DMS53 treated with DMSO at 0.1 percent for 48 hours (cell line): ENCODE data around the gene AFF4.
A peak's percentile ranks its signal among the peaks of the same experiment; 100 is the strongest.
"Not testable (repeated sequence)": the region's sequence is repeated elsewhere in the genome, so short reads cannot be mapped to it uniquely, and the experiment has no call there.

Experiments used
- DNase-seq: peaks from one replicate; lab custom pipeline; 2025; ENCODE audit not compliant: unreplicated experiment; lab: John Stamatoyannopoulos, UW

Gene AFF4

GRCh38 chr5:132953710-132954109 is 9.7 kb downstream of the AFF4 start:
- DNase-seq: no peak

GRCh38 chr5:132952829-132953228 is 10.6 kb downstream of the AFF4 start:
- DNase-seq: no peak

GRCh38 chr5:132951897-132952296 is 11.5 kb downstream of the AFF4 start:
- no peak for DNase-seq

GRCh38 chr5:132949136-132949535 is 14.3 kb downstream of the AFF4 start:
- no peak for DNase-seq

- DNase-seq: no peak
Observed at GRCh38 chr5:132947671-132948070, 15.8 kb downstream of the AFF4 start.

- not testable (repeated sequence) for DNase-seq
Observed at GRCh38 chr5:132945315-132945714, 18.1 kb downstream of the AFF4 start.

GRCh38 chr5:132943362-132944022 is 19.9 kb downstream of the AFF4 start:
- no peak for DNase-seq

GRCh38 chr5:132941331-132941730 is 22.1 kb downstream of the AFF4 start:
- DNase-seq: no peak

GRCh38 chr5:132928062-132928407 is 35.4 kb downstream of the AFF4 start:
- DNase-seq: no peak

GRCh38 chr5:132927355-132928061 is 35.9 kb downstream of the AFF4 start:
- DNase-seq: no peak

- DNase-seq: no peak
Observed at GRCh38 chr5:132926437-132926836, 37.0 kb downstream of the AFF4 start.

- DNase-seq: no peak
Observed at GRCh38 chr5:132916086-132916485, 47.3 kb downstream of the AFF4 start.

- no peak for DNase-seq
Observed at GRCh38 chr5:132915681-132916080, 47.8 kb downstream of the AFF4 start.

GRCh38 chr5:132909702-132910101 is 53.7 kb downstream of the AFF4 start:
- DNase-seq: no peak

GRCh38 chr5:132907161-132907560 is 56.3 kb downstream of the AFF4 start:
- DNase-seq: no peak

GRCh38 chr5:132905938-132906337 is 57.5 kb downstream of the AFF4 start:
- peak; percentile 85 for DNase-seq

GRCh38 chr5:132901730-132902129 is 61.7 kb downstream of the AFF4 start:
- DNase-seq: no peak

GRCh38 chr5:132901036-132901435 is 62.4 kb downstream of the AFF4 start:
- no peak for DNase-seq

GRCh38 chr5:132898094-132898493 is 65.3 kb downstream of the AFF4 start:
- DNase-seq: no peak

- no peak for DNase-seq
Observed at GRCh38 chr5:132896685-132897084, 66.7 kb downstream of the AFF4 start.

- no peak for DNase-seq
Observed at GRCh38 chr5:132895719-132896305, 67.6 kb downstream of the AFF4 start.

- DNase-seq: no peak
Observed at GRCh38 chr5:132890817-132891216, 72.6 kb downstream of the AFF4 start.
